ENCODE measurements around the gene NKX2-4.

NKX2-4 gene

GRCh38 chr20:21397341-21398108, at the start of gene NKX2-4:
NKX2-4 (minus strand) TSS chr20:21397526; CDS start chr20:21397399, 127 bp downstream.
- peak within 1 kb of the TSS; percentile 8 to 39 for H3K4me3 ChIP-seq (ENCODE audit: low read depth in 1 of 2, low read length in 1 of 2)
- TF ChIP-seq, protein P1, sequence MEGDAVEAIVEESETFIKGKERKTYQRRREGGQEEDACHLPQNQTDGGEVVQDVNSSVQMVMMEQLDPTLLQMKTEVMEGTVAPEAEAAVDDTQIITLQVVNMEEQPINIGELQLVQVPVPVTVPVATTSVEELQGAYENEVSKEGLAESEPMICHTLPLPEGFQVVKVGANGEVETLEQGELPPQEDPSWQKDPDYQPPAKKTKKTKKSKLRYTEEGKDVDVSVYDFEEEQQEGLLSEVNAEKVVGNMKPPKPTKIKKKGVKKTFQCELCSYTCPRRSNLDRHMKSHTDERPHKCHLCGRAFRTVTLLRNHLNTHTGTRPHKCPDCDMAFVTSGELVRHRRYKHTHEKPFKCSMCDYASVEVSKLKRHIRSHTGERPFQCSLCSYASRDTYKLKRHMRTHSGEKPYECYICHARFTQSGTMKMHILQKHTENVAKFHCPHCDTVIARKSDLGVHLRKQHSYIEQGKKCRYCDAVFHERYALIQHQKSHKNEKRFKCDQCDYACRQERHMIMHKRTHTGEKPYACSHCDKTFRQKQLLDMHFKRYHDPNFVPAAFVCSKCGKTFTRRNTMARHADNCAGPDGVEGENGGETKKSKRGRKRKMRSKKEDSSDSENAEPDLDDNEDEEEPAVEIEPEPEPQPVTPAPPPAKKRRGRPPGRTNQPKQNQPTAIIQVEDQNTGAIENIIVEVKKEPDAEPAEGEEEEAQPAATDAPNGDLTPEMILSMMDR (IDR thresholded peaks at IDR 0.05) = no peak
- H3K27ac ChIP-seq = no peak within 1 kb of the TSS
- H3K27me3 ChIP-seq = peaks cover 100% of the 10 kb centered on the region
- H3K9me3 ChIP-seq = no peaks in the 10 kb centered on the region
- peaks cover 16 to 25% of the 10 kb centered on the region in 2 experiments for H3K4me1 ChIP-seq (ENCODE audit: control insufficient read depth in 1 of 2, insufficient read depth in 1 of 2, low read depth in 1 of 2, low read length in 1 of 2)
- no peaks in the 10 kb centered on the region for H3K36me3 ChIP-seq

GRCh38 chr20:21437816-21438215, 40.5 kb upstream of the NKX2-4 start:
- TF ChIP-seq, protein P1 (IDR thresholded peaks at IDR 0.05) = no peak
- Histone ChIP-seq H3K4me3 (ENCODE audit: low read depth in 1 of 2, low read length in 1 of 2) (no peak overlapping the region), H3K27ac (no peak overlapping the region), H3K4me1 (ENCODE audit: control insufficient read depth in 1 of 2, insufficient read depth in 1 of 2, low read depth in 1 of 2, low read length in 1 of 2) (no peaks in the 10 kb centered on the region), H3K27me3 (peaks cover 91% of the 10 kb centered on the region), H3K9me3 (no peaks in the 10 kb centered on the region), H3K36me3 (no peaks in the 10 kb centered on the region)

DNA sequence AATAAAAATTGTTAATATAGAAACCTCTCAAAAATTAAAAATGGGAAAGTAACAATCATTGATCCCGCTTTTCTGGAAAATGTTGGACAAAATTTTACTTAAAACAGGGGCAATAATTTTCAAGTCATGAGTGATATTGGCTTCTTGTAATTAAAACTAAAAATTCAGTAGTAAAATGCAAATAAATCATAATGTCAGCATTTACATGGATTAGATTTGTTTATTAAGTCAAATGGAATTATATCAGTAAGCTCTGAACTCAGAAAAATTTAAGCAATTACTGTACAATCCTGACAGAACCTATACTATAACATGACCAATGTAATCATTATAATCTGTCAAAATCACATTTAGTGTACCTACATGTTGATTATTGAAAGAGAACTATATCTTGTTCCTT, 39.9 kb upstream of the NKX2-4 start:
- Histone ChIP-seq H3K9me3 (no peaks in the 10 kb centered on the region), H3K4me1 (ENCODE audit: control insufficient read depth in 1 of 2, insufficient read depth in 1 of 2, low read depth in 1 of 2, low read length in 1 of 2) (no peaks in the 10 kb centered on the region), H3K36me3 (no peaks in the 10 kb centered on the region), H3K4me3 (ENCODE audit: low read depth in 1 of 2, low read length in 1 of 2) (no peak overlapping the region), H3K27ac (no peak overlapping the region), H3K27me3 (peaks cover 91% of the 10 kb centered on the region)
- TF ChIP-seq, protein P1 (IDR thresholded peaks at IDR 0.05) = no peak

- TF ChIP-seq, protein P1 (IDR thresholded peaks at IDR 0.05) = no peak
- Histone ChIP-seq H3K9me3 (no peaks in the 10 kb centered on the region), H3K27ac (no peak overlapping the region)
Observed at GRCh38 chr20:21436205-21436604, 38.9 kb upstream of the NKX2-4 start.

DNA sequence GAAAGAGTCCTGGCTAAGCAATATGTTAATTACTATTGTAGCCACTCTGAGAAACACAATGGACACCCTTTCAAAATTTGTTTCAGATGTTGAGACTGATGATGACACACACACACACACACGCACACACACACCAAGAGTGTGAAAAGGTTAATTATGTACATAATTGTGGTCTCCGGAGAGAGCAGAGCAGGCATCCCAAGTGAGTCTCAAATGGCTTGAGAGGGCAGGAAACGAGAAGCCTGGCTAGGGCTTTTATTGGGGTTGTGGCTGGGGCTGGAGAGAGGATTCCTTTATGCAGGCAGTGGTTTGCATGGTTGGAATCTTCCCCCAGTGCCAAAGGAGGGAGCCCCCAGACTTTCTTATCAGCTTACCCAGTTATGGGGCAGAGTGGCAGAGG, 38.2 kb upstream of the NKX2-4 start:
- H3K4me3 ChIP-seq (ENCODE audit: low read depth in 1 of 2, low read length in 1 of 2) = no peak overlapping the region
- no peak overlapping the region for H3K27ac ChIP-seq
- H3K9me3 ChIP-seq = no peaks in the 10 kb centered on the region
- H3K4me1 ChIP-seq (ENCODE audit: control insufficient read depth in 1 of 2, insufficient read depth in 1 of 2, low read depth in 1 of 2, low read length in 1 of 2) = no peaks in the 10 kb centered on the region
- TF ChIP-seq, protein P1 (IDR thresholded peaks at IDR 0.05) = no peak
- H3K27me3 ChIP-seq = peaks cover 84% of the 10 kb centered on the region
- no peaks in the 10 kb centered on the region for H3K36me3 ChIP-seq

More at GRCh38 chr20:21436205-21436604, 38.9 kb upstream of the NKX2-4 start:
- Histone ChIP-seq H3K4me1 (ENCODE audit: control insufficient read depth in 1 of 2, insufficient read depth in 1 of 2, low read depth in 1 of 2, low read length in 1 of 2) (no peaks in the 10 kb centered on the region), H3K4me3 (ENCODE audit: low read depth in 1 of 2, low read length in 1 of 2) (no peak overlapping the region), H3K27me3 (peaks cover 86% of the 10 kb centered on the region), H3K36me3 (no peaks in the 10 kb centered on the region)
